ENCODE results near the gene SPON1.

DNA sequence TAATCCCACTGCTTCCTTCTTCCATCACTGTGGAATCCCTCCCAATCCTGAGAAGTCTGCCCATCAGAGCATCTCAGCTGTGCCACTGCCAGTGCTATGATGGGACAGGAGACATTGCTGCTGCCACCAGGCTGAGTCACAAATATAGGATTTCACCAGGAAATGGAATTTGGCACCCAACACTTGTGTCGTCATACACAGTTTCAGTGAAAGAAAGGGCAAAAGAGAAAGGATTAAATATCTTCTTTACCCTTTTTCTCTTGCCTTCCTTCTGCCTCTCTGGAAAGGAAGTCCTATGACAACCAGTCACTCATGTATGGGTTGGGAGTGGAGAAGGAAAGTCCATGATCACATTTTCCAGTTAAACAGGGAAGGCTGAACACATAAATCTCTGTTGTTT is 133.4 kb downstream of the SPON1 start:
- TF ChIP-seq, protein P1, sequence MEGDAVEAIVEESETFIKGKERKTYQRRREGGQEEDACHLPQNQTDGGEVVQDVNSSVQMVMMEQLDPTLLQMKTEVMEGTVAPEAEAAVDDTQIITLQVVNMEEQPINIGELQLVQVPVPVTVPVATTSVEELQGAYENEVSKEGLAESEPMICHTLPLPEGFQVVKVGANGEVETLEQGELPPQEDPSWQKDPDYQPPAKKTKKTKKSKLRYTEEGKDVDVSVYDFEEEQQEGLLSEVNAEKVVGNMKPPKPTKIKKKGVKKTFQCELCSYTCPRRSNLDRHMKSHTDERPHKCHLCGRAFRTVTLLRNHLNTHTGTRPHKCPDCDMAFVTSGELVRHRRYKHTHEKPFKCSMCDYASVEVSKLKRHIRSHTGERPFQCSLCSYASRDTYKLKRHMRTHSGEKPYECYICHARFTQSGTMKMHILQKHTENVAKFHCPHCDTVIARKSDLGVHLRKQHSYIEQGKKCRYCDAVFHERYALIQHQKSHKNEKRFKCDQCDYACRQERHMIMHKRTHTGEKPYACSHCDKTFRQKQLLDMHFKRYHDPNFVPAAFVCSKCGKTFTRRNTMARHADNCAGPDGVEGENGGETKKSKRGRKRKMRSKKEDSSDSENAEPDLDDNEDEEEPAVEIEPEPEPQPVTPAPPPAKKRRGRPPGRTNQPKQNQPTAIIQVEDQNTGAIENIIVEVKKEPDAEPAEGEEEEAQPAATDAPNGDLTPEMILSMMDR (IDR thresholded peaks at IDR 0.05) = no peak
- TF ChIP-seq POLR2A (IDR thresholded peaks at IDR 0.05) = no peak
